ENCODE measurements around the gene CD7.
A peak's percentile ranks its signal among the peaks of the same experiment; 100 is the strongest.

The CD7 gene

GRCh38 chr17:82346342-82347300, 29.2 kb upstream of the CD7 start:
- DNase-seq, result no peak

DNA sequence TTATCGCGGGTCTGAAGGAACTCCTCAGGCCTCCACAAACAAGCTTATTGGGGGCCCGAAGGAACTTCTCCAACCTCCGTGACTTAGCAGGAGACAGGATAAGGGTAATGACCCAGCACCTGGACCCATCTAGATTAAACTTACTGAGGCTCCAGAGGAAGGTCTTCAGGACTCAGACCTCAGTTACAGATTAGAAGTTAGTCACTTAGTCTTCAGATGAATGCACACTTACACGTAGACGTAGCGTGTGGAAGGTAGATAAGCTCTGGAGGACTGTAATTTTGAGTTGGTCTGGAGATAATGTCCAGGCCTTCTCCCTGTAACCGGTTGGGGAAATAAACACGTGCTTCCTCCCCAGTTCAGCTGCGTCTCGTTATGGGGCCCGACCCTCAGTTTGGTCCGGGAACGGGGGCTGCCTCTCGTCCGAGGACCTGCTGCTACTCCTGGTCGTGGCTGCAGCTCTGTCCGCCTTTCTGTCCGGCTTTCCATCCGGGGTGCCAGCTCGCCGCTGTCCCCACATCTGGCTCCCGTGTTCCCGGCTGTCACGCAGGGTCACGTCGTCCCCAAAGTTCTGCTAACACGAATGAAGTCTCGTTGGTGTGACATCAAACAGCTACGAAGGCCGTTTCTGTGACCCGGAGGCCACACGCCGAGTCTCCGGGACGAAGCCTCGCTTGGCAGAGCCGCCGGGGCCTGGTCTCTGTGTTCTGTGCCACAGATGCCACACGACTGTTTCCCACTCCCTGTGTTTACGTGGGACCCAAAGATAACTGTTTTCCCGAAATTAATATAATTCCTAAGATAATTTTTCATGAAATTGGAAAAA, 28.0 kb upstream of the CD7 start:
- DNase-seq, result no peak

- DNase-seq, result no peak
These were observed 26.9 kb upstream of the CD7 start for GRCh38 chr17:82344175-82344907.

DNA sequence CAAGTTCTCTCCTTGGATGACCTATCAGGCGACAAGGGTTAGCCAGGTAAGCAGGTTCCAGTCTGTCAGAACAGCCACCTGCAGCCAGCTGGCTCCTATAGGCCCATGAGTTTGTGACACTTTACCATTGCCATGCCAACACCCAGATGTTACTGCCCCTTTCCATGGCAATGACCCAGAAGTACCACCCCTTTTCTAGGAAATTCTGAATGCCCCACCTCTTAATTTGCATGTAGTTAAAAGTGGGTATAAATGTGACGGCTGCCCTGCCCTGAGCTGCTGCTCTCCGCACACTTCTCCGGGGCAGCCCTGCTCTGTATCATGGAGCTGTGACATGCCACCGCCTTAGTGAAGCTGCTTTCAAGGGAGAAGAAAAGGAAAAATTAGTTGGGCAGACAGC, 26.2 kb upstream of the CD7 start:
- no peak for DNase-seq

GRCh38 chr17:82342361-82343079, 25.1 kb upstream of the CD7 start:
- no peak for DNase-seq

- no peak for DNase-seq
These were observed 22.5 kb upstream of the CD7 start for GRCh38 chr17:82339634-82340580.

GRCh38 chr17:82338858-82339633, 21.6 kb upstream of the CD7 start:
- no peak for DNase-seq

GRCh38 chr17:82334622-82335394, 17.4 kb upstream of the CD7 start:
- DNase-seq, result no peak

DNA sequence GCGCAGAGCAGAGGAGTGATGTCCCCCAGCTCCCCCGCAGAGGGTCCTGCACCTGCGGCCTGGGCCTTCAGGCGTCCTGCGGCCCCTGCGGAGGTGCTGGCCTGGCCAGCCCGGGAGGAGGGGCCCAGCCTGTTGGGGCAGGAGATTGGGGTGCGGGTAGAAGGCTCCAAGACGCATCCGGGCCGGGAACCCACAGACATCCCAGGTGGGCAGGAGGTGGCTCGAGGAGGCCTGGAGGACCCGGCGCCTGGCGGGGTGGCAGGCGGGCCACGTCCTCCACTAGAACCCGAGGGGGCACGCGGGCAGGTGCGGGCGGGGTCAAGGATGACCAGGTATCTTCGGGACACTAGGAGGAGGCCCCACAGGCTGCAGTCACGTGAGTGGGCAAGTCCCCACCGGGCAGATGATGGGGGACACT, 16.8 kb upstream of the CD7 start:
- DNase-seq, result no peak

- no peak for DNase-seq
These were observed 16.1 kb upstream of the CD7 start, which contains the start of gene SECTM1 for GRCh38 chr17:82333279-82334171. SECTM1 (minus strand) TSS chr17:82333766; CDS start chr17:82327240, 6,526 bp downstream.

GRCh38 chr17:82332669-82333278, 15.4 kb upstream of the CD7 start:
- no peak for DNase-seq

- DNase-seq, result no peak
These were observed 14.0 kb upstream of the CD7 start for GRCh38 chr17:82331345-82331939.

GRCh38 chr17:82330322-82331239, 13.2 kb upstream of the CD7 start:
- peak; percentile 93 for DNase-seq

GRCh38 chr17:82329683-82330321, 12.4 kb upstream of the CD7 start:
- no peak for DNase-seq

DNA sequence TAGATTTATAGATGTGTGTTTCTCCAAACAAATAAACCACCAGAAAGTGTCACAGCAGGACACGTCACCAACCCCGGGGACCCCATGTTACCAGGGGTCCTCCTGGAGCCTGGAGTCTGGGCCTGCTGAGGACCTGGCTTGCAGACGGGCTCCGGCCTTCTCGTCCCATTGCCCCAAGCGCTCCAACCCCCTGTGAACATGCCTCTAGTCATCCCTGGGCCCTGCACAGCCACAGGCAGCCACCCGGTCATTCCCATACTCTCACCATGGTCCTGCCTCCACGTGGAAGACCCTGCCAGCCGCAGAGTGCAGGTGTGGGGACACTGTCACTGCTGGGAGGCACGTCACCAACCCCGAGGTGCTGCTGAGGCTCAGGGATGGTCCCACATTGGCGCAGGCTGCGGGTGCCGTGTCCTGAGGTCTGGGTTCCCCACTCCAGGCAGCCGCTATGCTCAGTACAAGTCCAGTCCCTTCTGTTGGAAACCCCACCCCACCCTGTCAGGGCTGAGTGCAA, 11.6 kb upstream of the CD7 start:
- no peak for DNase-seq
